GM18499 (cell line): ENCODE results near the gene PRKAR1A.
"Not testable (repeated sequence)": the region's sequence is repeated elsewhere in the genome, so short reads cannot be mapped to it uniquely, and the experiment has no call there.

ENCODE experiments used
- ATAC-seq: cut with Tn5 transposase; IDR thresholded peaks from one replicate; pipeline ENCODE4 v1.9.1; 2021; ENCODE audit warnings: moderate number of reproducible peaks; ENCODE audit not compliant: insufficient read depth, unreplicated experiment

Gene PRKAR1A

DNA sequence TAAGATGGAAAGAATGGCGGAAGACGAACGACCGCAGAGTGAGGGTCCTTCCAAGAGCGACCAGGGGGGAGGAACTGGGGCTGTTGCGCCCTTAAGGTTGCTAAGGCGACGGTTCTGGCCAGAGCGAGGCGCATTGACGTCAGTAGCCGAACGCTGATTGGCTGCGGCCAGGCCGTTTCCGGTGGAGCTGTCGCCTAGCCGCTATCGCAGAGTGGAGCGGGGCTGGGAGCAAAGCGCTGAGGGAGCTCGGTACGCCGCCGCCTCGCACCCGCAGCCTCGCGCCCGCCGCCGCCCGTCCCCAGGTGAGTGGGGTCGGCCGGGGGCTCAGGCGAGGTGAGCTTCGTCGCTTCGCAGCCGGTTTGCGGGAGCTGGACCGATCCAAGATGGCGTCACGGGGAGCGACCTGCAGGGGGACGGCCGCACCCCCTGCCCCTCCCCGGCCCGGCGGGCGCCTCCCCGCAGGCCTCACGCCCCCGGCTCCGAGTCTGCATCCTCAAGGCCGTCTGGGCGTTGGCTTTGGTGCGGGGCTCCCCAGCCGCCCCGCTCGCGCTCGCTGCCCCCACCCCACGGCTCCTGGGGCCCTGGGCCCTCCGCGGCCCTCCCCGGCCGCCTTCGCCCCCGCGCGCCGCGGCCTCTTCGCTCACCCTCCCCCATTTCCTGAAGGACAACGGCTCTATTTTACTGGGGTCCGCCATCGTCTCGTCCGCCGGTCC, at the start of gene PRKAR1A:
PRKAR1A (plus strand) TSS at position 184 of the 713 bp plus-strand sequence. CDS start 2,970 bp downstream, outside the sequence.
- peak; percentile 83 for ATAC-seq

- no peak for ATAC-seq
Measured at GRCh38 chr17:68463211-68464019, 48.8 kb upstream of the PRKAR1A start.

DNA sequence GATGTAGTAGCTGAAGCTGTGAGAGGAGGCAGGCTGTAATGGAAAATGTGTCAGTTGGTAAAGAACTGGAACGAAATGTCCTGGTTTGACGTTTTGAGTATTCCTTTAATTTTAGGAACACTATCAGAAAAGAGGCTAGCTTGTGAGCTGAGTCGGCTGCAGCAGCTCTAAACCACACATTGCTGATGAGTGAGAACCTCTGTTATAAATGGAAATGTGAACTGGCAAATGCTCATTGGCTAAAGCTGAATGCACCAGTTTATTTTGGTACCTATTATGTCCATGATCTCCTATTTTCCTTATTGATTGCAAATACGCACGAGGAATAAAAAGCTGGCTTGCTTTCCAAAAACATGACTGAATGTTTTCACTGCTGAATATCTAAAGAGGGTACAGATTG, 43.9 kb upstream of the PRKAR1A start:
- no peak for ATAC-seq

- ATAC-seq = no peak
Measured at GRCh38 chr17:68468788-68469187, 43.4 kb upstream of the PRKAR1A start.

DNA sequence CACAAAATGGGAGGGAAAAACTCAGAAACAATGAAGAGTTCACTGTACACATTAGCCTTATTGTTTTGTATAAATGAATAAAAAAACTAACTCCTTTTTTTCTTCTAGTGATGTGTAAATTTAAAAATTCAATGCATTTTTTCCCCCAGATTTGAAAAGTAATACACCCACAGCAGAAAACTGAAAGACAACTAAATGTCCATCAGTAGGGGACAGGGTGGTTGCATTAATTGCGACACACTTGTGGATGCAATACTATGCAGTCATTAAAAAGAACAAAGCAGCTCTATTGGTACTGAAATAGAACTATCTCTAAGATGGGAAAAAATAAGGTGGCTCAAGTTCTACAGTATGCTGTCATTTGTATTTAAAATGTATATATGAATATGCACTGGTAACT, 41.3 kb upstream of the PRKAR1A start:
- no peak for ATAC-seq

DNA sequence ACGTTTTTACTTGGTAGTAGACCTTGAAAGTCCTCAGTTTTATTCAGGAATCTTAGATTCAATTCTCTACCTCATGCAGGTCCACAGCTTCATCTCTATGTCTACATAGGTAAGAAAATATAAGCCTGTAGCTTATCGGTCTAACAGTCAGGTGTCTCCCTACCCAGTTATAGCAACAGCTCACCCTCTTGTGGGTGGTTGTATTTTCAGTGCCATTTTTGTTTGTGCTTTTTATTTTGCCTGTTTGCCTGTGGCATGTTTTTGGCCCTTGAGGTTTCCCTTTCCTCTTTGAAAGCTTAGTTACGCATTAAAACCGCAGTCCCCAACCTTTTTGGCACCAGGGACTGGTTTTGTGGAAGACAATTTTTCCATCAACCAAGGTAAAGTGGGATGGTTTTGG, 31.3 kb upstream of the PRKAR1A start:
- no peak for ATAC-seq

GRCh38 chr17:68482576-68483041, 29.6 kb upstream of the PRKAR1A start:
- no peak for ATAC-seq

GRCh38 chr17:68484458-68484857, 27.8 kb upstream of the PRKAR1A start:
- ATAC-seq = no peak

GRCh38 chr17:68489919-68490318, 22.3 kb upstream of the PRKAR1A start:
- no peak for ATAC-seq

DNA sequence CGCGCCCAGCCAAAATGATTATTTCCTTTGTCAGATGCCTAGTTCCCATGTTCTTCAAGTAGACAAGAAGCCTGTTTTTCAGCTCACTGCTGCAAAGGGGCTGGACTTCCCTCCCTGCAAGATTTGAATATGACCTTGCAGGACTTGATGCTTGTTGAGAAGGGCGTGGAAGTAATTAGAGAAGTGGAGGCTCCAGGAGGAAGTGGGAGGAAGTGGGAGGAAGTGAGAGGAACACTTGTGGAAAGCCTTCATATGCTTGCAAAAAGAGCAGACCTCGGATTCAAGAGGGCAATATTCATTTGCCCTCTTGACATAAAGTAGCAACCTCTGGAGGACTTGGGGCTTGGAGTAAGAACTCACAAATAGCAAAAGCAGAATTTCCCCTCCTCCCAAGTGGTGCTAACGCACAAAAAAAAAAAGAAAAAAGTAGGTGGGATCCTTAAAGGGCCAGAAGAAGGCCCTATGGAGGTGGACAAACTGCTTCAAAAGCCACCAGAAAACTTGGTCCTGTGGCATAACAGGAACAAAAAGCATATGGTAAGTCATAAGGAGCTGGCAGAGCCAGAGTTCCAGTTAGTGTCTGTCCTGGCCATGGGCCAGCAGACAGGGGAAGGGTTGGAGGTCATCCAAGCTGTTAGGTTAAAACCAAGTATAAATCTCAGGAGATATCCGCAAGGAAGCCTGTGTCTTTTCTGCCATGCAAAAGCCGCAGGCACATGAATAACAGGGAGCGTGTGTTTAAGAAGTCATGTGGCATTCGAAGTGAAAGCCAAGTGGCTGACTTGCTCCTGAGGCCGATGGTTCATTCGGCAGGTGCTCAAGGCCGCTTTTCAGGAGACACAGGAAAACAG, 20.6 kb upstream of the PRKAR1A start:
- ATAC-seq = no peak

GRCh38 chr17:68492394-68493054, 19.7 kb upstream of the PRKAR1A start:
- ATAC-seq = not testable (repeated sequence)

DNA sequence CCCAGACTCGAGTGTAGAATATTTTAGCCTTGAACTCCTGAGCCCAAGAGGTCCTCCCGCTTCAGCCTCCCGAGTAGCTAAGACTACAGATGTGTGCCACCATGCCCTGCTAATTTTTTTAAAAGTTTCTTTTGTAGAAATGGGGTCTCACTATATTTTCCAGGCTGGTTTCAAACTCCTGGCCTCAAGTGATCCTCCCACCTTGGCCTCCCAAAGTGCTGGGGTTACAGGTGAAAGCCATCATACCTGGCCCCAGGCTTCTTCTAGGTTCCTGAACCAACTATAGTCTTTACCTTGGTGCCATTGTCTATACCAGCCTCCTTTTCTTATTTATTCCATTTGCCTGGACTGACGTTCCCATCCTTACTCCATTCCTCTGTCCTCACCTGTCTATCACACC, 17.1 kb upstream of the PRKAR1A start:
- ATAC-seq = no peak

- peak; percentile 94 for ATAC-seq
Measured at GRCh38 chr17:68497885-68498319, 14.3 kb upstream of the PRKAR1A start.

DNA sequence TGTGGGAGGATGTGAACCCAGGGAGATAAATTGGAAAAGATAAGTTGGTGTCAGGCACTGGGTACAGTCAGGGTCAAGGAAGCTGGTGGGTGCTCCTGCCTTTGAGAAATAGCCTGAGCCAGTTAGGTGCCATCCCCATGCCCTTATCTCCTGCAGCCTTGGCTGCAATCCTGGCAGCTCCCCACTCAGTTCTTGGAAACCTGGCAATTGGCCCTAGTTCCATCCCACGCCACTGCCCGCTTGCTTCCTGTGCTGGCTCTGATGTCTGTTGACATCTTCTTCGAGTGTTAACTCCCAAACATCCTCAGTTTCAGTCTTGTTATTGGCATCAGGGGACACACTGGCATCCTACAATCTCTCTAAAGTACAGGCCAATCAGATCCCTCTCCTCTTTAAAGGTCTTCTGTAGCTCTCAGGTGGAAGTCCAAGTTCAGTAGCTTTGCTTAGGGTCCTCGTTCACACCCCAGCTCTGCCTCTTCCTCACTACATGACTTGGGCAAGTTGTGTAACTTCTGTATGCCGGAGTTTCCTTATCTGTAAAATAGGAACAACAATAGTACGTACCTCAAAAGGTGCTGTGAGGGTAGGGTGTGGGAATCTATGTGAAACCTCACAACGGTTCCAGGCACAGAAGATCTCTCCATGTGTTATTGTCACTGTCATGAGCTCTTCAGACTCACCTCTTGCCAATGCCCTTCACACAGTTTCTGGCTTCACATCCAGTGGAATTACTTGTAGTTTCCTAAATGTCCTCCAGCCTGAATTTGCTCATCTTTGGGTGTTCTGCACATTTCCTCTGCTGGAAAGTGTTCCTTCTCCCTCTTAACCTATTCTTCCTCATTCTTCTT, 13.5 kb upstream of the PRKAR1A start:
- peak; percentile 4 for ATAC-seq

DNA sequence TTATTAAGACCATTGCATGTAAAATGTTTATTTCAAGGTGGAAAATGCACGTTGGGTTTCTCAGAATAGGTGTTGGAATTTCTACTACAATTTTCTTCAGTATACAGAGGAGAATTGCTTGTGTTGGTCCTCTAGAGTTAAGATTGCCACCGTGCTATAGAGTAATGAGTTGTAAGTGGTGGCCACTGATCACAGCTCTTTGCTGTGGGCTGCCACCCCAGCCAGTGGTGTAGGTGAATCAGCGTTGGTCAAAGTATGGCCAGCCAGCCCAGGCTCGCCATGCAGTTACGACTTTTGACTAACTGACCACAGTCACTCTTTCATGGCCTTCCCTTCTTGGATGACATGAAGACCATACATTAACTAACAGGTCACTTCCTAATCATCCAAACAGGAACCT, 12.6 kb upstream of the PRKAR1A start:
- ATAC-seq = no peak

DNA sequence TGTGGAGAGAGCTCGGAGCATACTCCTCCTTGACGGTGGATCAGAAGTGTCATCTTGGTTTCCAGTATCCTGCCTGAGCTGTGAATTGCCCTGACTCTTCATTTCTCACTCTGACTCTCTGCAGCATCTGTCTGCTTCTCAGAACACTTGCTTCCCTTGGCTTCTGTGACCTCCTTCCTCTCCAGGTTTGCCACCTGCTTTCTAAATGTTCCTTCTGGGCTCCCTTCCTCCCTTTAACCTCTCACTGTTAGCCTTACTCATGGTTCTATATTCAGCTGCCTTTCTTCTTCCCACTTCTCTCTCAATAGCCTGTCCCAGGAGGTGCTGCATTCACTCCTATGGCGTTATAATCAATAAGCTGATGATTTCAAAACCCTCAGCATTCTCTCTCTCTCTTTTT, 11.2 kb upstream of the PRKAR1A start:
- no peak for ATAC-seq

DNA sequence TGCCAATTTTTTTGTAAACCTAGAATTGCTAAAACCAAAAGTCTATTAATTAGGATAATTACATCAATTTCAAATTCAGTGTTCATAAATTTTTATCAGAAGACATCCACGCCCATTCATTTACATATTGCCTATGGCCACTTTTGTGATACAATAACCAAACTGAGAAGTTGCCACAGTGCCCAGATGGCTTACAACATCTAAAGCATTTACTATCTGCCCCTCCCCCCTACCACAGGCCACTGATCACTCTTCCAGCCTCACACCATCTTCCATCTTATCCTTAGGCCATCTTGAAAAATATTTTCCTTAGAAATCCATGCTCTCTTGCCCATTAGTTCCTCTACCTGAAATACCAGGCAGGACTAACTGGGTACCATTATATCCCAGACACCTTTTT, 6.3 kb upstream of the PRKAR1A start:
- no peak for ATAC-seq

DNA sequence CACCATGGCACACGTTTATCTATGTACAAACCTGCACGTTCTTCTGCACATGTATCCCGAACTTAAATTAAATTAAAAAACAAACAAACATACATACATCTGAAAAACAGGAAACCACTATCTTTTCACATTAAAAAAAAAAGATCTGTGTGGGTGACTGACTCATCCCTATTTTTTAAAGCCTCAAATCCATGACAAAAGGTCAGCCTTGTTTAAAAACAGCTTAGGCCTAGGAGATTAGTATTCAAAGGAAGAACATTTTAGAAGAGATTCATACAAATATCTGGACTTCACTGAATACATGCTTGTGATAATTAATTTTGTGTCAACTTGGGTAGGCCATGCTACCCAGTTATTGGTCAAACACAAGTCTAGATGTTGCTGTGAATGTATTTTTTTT, 4.7 kb upstream of the PRKAR1A start:
- no peak for ATAC-seq
